NT2/D1 (cell line): ENCODE data around the gene CDCA4.

ENCODE experiments used
- DNase-seq: peaks from one replicate; pipeline ENCODE4 v3.0.0-alpha.2; 2011; ENCODE audit warnings: low read depth, low spot score
- H3K27me3 ChIP-seq: 2 replicates; pipeline ENCODE4 v1.6.0; 2011; ENCODE audit warnings: mild to moderate bottlenecking; ENCODE audit not compliant: insufficient read length, insufficient read depth
- H3K36me3 ChIP-seq: 2 replicates; pipeline ENCODE4 v1.6.1; 2011; ENCODE audit warnings: mild to moderate bottlenecking, low read length, mixed read lengths; ENCODE audit not compliant: insufficient read depth, insufficient read length
- H3K4me1 ChIP-seq: 2 replicates; pipeline ENCODE4 v1.5.1; 2011; ENCODE audit not compliant: insufficient read depth, insufficient read length
- H3K4me3 ChIP-seq: 2 replicates; pipeline ENCODE4 v1.5.1; 2011; ENCODE audit warnings: low read depth; ENCODE audit not compliant: insufficient read length
- H3K9ac ChIP-seq: 2 replicates; pipeline ENCODE4 v1.6.0; 2011; ENCODE audit warnings: low read depth; ENCODE audit not compliant: insufficient read length
- H3K9me3 ChIP-seq: 2 replicates; pipeline ENCODE4 v1.5.1; 2011; ENCODE audit warnings: mild to moderate bottlenecking, low read length; ENCODE audit not compliant: insufficient read depth
- SUZ12 ChIP-seq: IDR thresholded peaks from 2 replicates; pipeline ENCODE4 v1.6.1; 2011; ENCODE audit not compliant: insufficient read length, insufficient read depth; ENCODE audit errors: extremely low read depth
- YY1 ChIP-seq: IDR thresholded peaks from 2 replicates; pipeline ENCODE4 v1.6.1; 2011; ENCODE audit not compliant: insufficient read length, insufficient read depth
- ZNF274 ChIP-seq: IDR thresholded peaks from 2 replicates; pipeline ENCODE4 v1.6.1; 2011; ENCODE audit warnings: mild to moderate bottlenecking, low read depth, low read length

CDCA4 gene

GRCh38 chr14:104966261-104966865, 54.5 kb downstream of the CDCA4 start:
- H3K4me3 ChIP-seq, result no peak overlapping the region
- H3K27me3 ChIP-seq, result no peaks in the 10 kb centered on the region
- peaks cover 24% of the 10 kb centered on the region for H3K4me1 ChIP-seq
- TF ChIP-seq SUZ12 (no peak), YY1 (no peak), ZNF274 (no peak)
- H3K9ac ChIP-seq, result no peak overlapping the region
- DNase-seq, result no peak
- H3K9me3 ChIP-seq, result no peaks in the 10 kb centered on the region
- no peaks in the 10 kb centered on the region for H3K36me3 ChIP-seq

GRCh38 chr14:104965561-104966231, 55.2 kb downstream of the CDCA4 start:
- TF ChIP-seq ZNF274, result no peak
- TF ChIP-seq SUZ12, result no peak
- no peak for TF ChIP-seq YY1
- no peaks in the 10 kb centered on the region for H3K9me3 ChIP-seq
- H3K9ac ChIP-seq, result no peak overlapping the region
- no peaks in the 10 kb centered on the region for H3K36me3 ChIP-seq
- DNase-seq, result no peak
- H3K27me3 ChIP-seq, result no peaks in the 10 kb centered on the region
- no peak overlapping the region for H3K4me3 ChIP-seq
- peaks cover 24% of the 10 kb centered on the region for H3K4me1 ChIP-seq

DNA sequence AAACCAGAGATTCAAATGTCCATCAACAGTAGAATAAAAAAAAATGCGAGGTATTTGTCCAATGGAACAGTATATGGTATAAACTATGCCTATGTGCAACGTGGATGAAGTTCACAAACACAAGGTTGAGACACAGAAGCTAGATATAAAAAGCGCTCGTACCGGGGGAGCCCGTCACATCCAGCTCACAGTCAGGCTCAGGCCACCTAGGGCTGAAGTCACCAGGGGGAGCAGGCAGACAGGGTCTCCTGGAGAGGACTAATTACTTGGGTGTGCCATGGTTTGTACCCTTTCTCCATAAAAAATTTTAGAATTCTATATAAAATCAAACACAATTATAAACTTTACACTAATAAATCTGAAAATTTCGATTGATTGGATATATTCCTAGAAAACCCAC, 56.3 kb downstream of the CDCA4 start:
- H3K4me1 ChIP-seq, result peaks cover 19% of the 10 kb centered on the region
- DNase-seq, result no peak
- no peak overlapping the region for H3K4me3 ChIP-seq
- no peak overlapping the region for H3K9ac ChIP-seq
- H3K27me3 ChIP-seq, result no peaks in the 10 kb centered on the region
- TF ChIP-seq ZNF274 (no peak), SUZ12 (no peak), YY1 (no peak)
- H3K36me3 ChIP-seq, result no peaks in the 10 kb centered on the region
- H3K9me3 ChIP-seq, result no peaks in the 10 kb centered on the region
